ENCODE data around the gene PRDM2. TPM values are rescaled to one million over a fixed set of nuclear protein-coding genes. Genes with fewer than 3 reads are reported as not detected.

Gene PRDM2
- total and polyA plus RNA-seq, 2 of the 13 experiments (the other 11 are each of a cell fraction or from before 2014, with no cell fraction given): 4.0 to 6.5 TPM

DNA sequence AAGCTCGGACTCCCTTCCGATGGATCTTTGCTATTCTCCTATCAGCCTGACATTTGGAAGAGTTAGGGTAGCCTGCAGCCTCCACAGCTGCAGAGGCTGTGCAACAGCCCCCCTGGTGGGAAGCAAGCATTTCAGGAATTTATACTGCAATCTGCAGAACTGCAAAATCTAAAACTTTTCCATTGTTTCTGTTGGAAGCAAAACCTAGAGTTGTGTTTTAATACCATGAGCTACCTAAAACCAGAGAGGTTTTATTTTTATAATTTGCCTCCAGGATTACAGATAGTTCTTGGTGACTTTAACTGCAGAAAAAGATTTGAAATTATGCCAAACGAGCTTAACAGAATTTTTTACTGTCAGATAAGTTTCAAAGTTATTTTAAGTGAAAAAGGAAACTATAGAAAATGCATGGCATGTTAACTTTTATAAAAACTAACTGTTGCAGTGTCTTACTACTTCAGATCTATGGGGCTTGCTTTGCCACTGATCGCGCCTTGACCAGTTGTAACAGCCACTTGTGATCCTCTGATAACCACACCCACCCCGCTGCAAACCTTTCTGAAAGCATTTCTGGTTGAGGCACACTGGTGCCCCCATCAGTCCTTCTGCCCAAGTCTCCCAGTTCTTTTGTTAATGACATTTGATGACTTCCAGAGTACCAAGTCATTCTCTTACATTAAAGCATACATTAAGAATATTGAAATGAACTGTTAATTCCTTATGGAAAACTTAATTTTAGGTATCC is 64.8 kb downstream of the PRDM2 start:
- Histone ChIP-seq H3K9ac (ENCODE audit: insufficient read depth, low read depth, low read length) (no peak overlapping the region), H4K20me1 (ENCODE audit: insufficient read depth, low read length) (peaks cover 6% of the 10 kb centered on the region; the same call in 1 of the 2 replicates), H2AFZ (ENCODE audit: low read length) (no peak overlapping the region), H3K27ac (ENCODE audit: extremely low read length, insufficient read depth, low read length) (no peak overlapping the region), H3K36me3 (replicated peaks in 1 of 2; ENCODE audit: control insufficient read depth in 1 of 2, insufficient read depth in 2 of 2, low read length in 2 of 2) (no peaks in the 10 kb centered on the region), H3K79me2 (ENCODE audit: insufficient read depth, low read length) (peaks cover 49% of the 10 kb centered on the region), H3K4me2 (ENCODE audit: low read depth, low read length) (no peak overlapping the region), H3K9me3 (ENCODE audit: low read length) (no peaks in the 10 kb centered on the region), H3K27me3 (ENCODE audit: control insufficient read depth in 1 of 2, insufficient read depth in 2 of 2, low read length in 2 of 2) (no peaks in the 10 kb centered on the region), H3K4me1 (ENCODE audit: insufficient read depth, low read length) (peaks cover 6% of the 10 kb centered on the region; the same call in 1 of the 2 replicates), H3K4me3 (replicated peaks in 1 of 3; ENCODE audit: insufficient read depth in 1 of 3, low read depth in 2 of 3, low read length in 3 of 3) (no peak overlapping the region)
- intact Hi-C loops (cut with micrococcal nuclease; ENCODE audit: unreplicated experiment) (no loop called here), in situ Hi-C loops (cut with HindIII; ENCODE audit: extremely low pct_ligation_motif_present, low pct_unique_long_range_greater_than_20kb) (no loop called here)
- WGBS (ENCODE audit: low lambda C conversion rate): 94% methylated on average over 6 of the region's 6 CpGs
- ATAC-seq: no peak
- BruUV-seq (replicated peaks): no TSS peak
- POLR2A ChIA-PET: no interaction called here
- no peak for DNase-seq (ENCODE audit: low spot score)
- CTCF ChIA-PET (ENCODE audit: low intra/inter-chr PET ratio, low total read pairs): no interaction called here
- TF ChIP-seq ZNF468 (CRISPR knock-in tag; IDR thresholded peaks at IDR 0.05) (no peak), ZNF326 (CRISPR knock-in tag; IDR thresholded peaks at IDR 0.05; ENCODE audit: borderline replicate concordance) (no peak), NFYC (CRISPR knock-in tag; IDR thresholded peaks at IDR 0.05) (no peak), CBFB (CRISPR knock-in tag; IDR thresholded peaks at IDR 0.05) (no peak), RNF2 (conservative IDR thresholded peaks at IDR 0.05; ENCODE audit: low read depth) (no peak), NR2F2 (IDR thresholded peaks at IDR 0.05; ENCODE audit: borderline replicate concordance, low read depth) (no peak), KDM3A (CRISPR knock-in tag; IDR thresholded peaks at IDR 0.05; ENCODE audit: low read depth) (no peak), NCOA1 (CRISPR knock-in tag; IDR thresholded peaks at IDR 0.05) (no peak), HOXA7 (CRISPR knock-in tag; IDR thresholded peaks at IDR 0.05) (no peak)
- TF ChIP-seq, protein P1, sequence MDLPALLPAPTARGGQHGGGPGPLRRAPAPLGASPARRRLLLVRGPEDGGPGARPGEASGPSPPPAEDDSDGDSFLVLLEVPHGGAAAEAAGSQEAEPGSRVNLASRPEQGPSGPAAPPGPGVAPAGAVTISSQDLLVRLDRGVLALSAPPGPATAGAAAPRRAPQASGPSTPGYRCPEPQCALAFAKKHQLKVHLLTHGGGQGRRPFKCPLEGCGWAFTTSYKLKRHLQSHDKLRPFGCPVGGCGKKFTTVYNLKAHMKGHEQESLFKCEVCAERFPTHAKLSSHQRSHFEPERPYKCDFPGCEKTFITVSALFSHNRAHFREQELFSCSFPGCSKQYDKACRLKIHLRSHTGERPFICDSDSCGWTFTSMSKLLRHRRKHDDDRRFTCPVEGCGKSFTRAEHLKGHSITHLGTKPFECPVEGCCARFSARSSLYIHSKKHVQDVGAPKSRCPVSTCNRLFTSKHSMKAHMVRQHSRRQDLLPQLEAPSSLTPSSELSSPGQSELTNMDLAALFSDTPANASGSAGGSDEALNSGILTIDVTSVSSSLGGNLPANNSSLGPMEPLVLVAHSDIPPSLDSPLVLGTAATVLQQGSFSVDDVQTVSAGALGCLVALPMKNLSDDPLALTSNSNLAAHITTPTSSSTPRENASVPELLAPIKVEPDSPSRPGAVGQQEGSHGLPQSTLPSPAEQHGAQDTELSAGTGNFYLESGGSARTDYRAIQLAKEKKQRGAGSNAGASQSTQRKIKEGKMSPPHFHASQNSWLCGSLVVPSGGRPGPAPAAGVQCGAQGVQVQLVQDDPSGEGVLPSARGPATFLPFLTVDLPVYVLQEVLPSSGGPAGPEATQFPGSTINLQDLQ (CRISPR knock-in tag; IDR thresholded peaks at IDR 0.05): no peak
- TF ChIP-seq, protein P2, sequence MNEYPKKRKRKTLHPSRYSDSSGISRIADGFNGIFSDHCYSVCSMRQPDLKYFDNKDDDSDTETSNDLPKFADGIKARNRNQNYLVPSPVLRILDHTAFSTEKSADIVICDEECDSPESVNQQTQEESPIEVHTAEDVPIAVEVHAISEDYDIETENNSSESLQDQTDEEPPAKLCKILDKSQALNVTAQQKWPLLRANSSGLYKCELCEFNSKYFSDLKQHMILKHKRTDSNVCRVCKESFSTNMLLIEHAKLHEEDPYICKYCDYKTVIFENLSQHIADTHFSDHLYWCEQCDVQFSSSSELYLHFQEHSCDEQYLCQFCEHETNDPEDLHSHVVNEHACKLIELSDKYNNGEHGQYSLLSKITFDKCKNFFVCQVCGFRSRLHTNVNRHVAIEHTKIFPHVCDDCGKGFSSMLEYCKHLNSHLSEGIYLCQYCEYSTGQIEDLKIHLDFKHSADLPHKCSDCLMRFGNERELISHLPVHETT (CRISPR knock-in tag; conservative IDR thresholded peaks at IDR 0.05): no peak
- TF ChIP-seq, protein P3, sequence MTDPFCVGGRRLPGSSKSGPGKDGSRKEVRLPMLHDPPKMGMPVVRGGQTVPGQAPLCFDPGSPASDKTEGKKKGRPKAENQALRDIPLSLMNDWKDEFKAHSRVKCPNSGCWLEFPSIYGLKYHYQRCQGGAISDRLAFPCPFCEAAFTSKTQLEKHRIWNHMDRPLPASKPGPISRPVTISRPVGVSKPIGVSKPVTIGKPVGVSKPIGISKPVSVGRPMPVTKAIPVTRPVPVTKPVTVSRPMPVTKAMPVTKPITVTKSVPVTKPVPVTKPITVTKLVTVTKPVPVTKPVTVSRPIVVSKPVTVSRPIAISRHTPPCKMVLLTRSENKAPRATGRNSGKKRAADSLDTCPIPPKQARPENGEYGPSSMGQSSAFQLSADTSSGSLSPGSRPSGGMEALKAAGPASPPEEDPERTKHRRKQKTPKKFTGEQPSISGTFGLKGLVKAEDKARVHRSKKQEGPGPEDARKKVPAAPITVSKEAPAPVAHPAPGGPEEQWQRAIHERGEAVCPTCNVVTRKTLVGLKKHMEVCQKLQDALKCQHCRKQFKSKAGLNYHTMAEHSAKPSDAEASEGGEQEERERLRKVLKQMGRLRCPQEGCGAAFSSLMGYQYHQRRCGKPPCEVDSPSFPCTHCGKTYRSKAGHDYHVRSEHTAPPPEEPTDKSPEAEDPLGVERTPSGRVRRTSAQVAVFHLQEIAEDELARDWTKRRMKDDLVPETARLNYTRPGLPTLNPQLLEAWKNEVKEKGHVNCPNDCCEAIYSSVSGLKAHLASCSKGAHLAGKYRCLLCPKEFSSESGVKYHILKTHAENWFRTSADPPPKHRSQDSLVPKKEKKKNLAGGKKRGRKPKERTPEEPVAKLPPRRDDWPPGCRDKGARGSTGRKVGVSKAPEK (CRISPR knock-in tag; IDR thresholded peaks at IDR 0.05; ENCODE audit: borderline replicate concordance): no peak
- no peak for FAIRE-seq

All from HepG2 (cell line).